HG02870 (cell line): ENCODE measurements around the gene MRE11.

Experiments
- ATAC-seq: cut with Tn5 transposase; IDR thresholded peaks from one replicate; pipeline ENCODE4 v1.9.1; 2021; ENCODE audit warnings: mild to moderate bottlenecking, moderate library complexity; ENCODE audit not compliant: unreplicated experiment

The MRE11 gene

GRCh38 chr11:94493281-94494125 lies at the start of gene MRE11, which contains the start of gene ANKRD49:
Gene MRE11 (minus strand): TSS chr11:94493844. CDS start chr11:94492801, 1,043 bp downstream.
Gene ANKRD49 (plus strand): TSS chr11:94493984. CDS start chr11:94496694, 2,710 bp downstream.
- ATAC-seq, result peak; percentile 99

- no peak for ATAC-seq
These were observed 45.8 kb upstream of the MRE11 start for GRCh38 chr11:94539420-94539819.

GRCh38 chr11:94537031-94537600 lies 43.5 kb upstream of the MRE11 start:
- no peak for ATAC-seq

GRCh38 chr11:94536386-94536785 lies 42.7 kb upstream of the MRE11 start:
- ATAC-seq, result no peak

GRCh38 chr11:94533696-94534630 lies 40.3 kb upstream of the MRE11 start:
- no peak for ATAC-seq

- no peak for ATAC-seq
These were observed 39.6 kb upstream of the MRE11 start for GRCh38 chr11:94533206-94533605.

- ATAC-seq, result no peak
These were observed 38.6 kb upstream of the MRE11 start for GRCh38 chr11:94532211-94532610.

- no peak for ATAC-seq
These were observed 34.9 kb upstream of the MRE11 start for GRCh38 chr11:94528551-94528950.

- no peak for ATAC-seq
These were observed 33.2 kb upstream of the MRE11 start for GRCh38 chr11:94526645-94527438.

GRCh38 chr11:94525546-94526324 lies 32.1 kb upstream of the MRE11 start:
- ATAC-seq, result no peak

GRCh38 chr11:94524341-94524740 lies 30.7 kb upstream of the MRE11 start:
- ATAC-seq, result no peak

GRCh38 chr11:94521684-94522083 lies 28.0 kb upstream of the MRE11 start:
- ATAC-seq, result peak; percentile 67

GRCh38 chr11:94519478-94520084 lies 25.9 kb upstream of the MRE11 start:
- ATAC-seq, result no peak

- ATAC-seq, result no peak
These were observed 24.7 kb upstream of the MRE11 start for GRCh38 chr11:94518300-94518699.

- no peak for ATAC-seq
These were observed 23.1 kb upstream of the MRE11 start for GRCh38 chr11:94516725-94517124.

- no peak for ATAC-seq
These were observed 21.8 kb upstream of the MRE11 start for GRCh38 chr11:94515398-94515797.

GRCh38 chr11:94513091-94513490 lies 19.4 kb upstream of the MRE11 start:
- no peak for ATAC-seq

- peak; percentile 79 for ATAC-seq
These were observed 18.5 kb upstream of the MRE11 start, which contains the start of gene C11orf97 for GRCh38 chr11:94511932-94512781. Gene C11orf97 (plus strand): TSS chr11:94512461. CDS start chr11:94512529, 68 bp downstream.
